Keratinocyte (primary cell): ENCODE measurements around the gene FBXO10. TPM values are rescaled to one million over a fixed set of nuclear protein-coding genes. Genes with fewer than 3 reads are reported as not detected.
A peak's percentile ranks its signal among the peaks of the same experiment; 100 is the strongest.

ENCODE experiments used
- DNase-seq: peaks from one replicate; pipeline ENCODE4 v3.0.0-alpha.2; 2011; ENCODE audit warnings: low read depth, missing footprints, low spot score
- FAIRE-seq: peaks from 2 replicates; lab custom pipeline; 2011; peaks lifted over from hg19 to GRCh38; lab: Jason Lieb, UNC
- H2AFZ ChIP-seq: 2 replicates; pipeline ENCODE4 v1.6.0; 2012; ENCODE audit warnings: low read length, control low read depth, inconsistent platforms; ENCODE audit not compliant: control insufficient read depth
- H3K27ac ChIP-seq: 2 replicates; pipeline ENCODE4 v1.5.1; 2011; ENCODE audit warnings: low read length; ENCODE audit not compliant: control insufficient read depth, insufficient read depth
- H3K27me3 ChIP-seq: 3 replicates; pipeline ENCODE4 v1.6.0; 2011; ENCODE audit warnings: low read length; ENCODE audit not compliant: control insufficient read depth, insufficient read depth; ENCODE audit errors: extremely low read depth
- H3K36me3 ChIP-seq, 2 experiments: 2 replicates in 1 of 2; 3 replicates in 1 of 2; pipeline ENCODE4 v1.5.1; 2011; ENCODE audit warnings: low read length in 2 of 2, mild to moderate bottlenecking in 1 of 2; ENCODE audit not compliant: control insufficient read depth in 2 of 2, insufficient read depth in 2 of 2; ENCODE audit errors: extremely low read depth in 1 of 2
- H3K4me1 ChIP-seq: 3 replicates; pipeline ENCODE4 v1.5.1; 2011; ENCODE audit warnings: low read length; ENCODE audit not compliant: control insufficient read depth, insufficient read depth; ENCODE audit errors: extremely low read depth
- H3K4me2 ChIP-seq: 3 replicates; pipeline ENCODE4 v1.6.0; 2011; ENCODE audit warnings: low read depth, low read length; ENCODE audit not compliant: control insufficient read depth, insufficient read depth; ENCODE audit errors: extremely low read depth
- H3K4me3 ChIP-seq, 3 experiments: fragments of 200-600 bp in 1 of 3; sonication (generic) in 1 of 3; 2 replicates in 2 of 3; 3 replicates in 1 of 3; pipeline ENCODE4 v1.5.1; 2011 to 2016; ENCODE audit warnings: low read length in 3 of 3, mild to moderate bottlenecking in 3 of 3, control low read depth in 2 of 3, inconsistent platforms in 1 of 3, low read depth in 1 of 3, mixed read lengths in 1 of 3, mixed run types in 1 of 3, moderate library complexity in 1 of 3; ENCODE audit not compliant: control insufficient read depth in 2 of 3, insufficient read depth in 2 of 3; ENCODE audit errors: extremely low read depth in 1 of 3
- H3K79me2 ChIP-seq: 2 replicates; pipeline ENCODE4 v1.6.0; 2012; ENCODE audit warnings: low read length; ENCODE audit not compliant: control insufficient read depth, insufficient read depth
- H3K9ac ChIP-seq: 3 replicates; pipeline ENCODE4 v1.6.0; 2011; ENCODE audit warnings: low read length; ENCODE audit not compliant: control insufficient read depth, insufficient read depth; ENCODE audit errors: extremely low read depth
- H3K9me1 ChIP-seq: 3 replicates; pipeline ENCODE4 v1.6.0; 2011; ENCODE audit warnings: low read length; ENCODE audit not compliant: control insufficient read depth, insufficient read depth; ENCODE audit errors: extremely low read depth
- H3K9me3 ChIP-seq: 2 replicates; pipeline ENCODE4 v1.5.1; 2012; ENCODE audit warnings: low read depth, low read length; ENCODE audit not compliant: control insufficient read depth
- H4K20me1 ChIP-seq: 3 replicates; pipeline ENCODE4 v1.6.0; 2011; ENCODE audit warnings: low read length; ENCODE audit not compliant: control insufficient read depth, insufficient read depth; ENCODE audit errors: extremely low read depth
- EZH2 ChIP-seq: IDR thresholded peaks from one replicate; pipeline ENCODE4 v1.6.1; 2012; ENCODE audit warnings: inconsistent platforms, mild to moderate bottlenecking, low read length, moderate library complexity
- dilution Hi-C: fragments of 300-500 bp; cut with MboI; formaldehyde crosslinking; loops from one replicate; pipeline ENCODE4 v1.7.0; 2020; ENCODE audit warnings: low sequenced_read_pairs; ENCODE audit not compliant: extremely low pct_ligation_motif_present
- polyA plus RNA-seq, 5 experiments: library from polyadenylated mRNA; depleted of rRNA in 3 of 5; stranded (reverse) in 3 of 5; stranded (forward) in 1 of 5; unstranded in 1 of 5; fragments of >200 nt; gene quantifications; 1 replicate in 1 of 5; 2 replicates in 3 of 5; 3 replicates in 1 of 5; pipeline versions ENCODE4 v1.2.1 to v1.2.3, GENCODE V29; 2011 to 2012; ENCODE audit warnings: missing spikeins in 2 of 5, low read depth in 1 of 5, low replicate concordance in 1 of 5
- TF ChIP-seq, protein P1 (sequence below), 3 experiments: IDR thresholded peaks in 1 of 3; conservative IDR thresholded peaks in 1 of 3; optimal IDR thresholded peaks in 1 of 3; 2 replicates in 2 of 3; 3 replicates in 1 of 3; pipeline versions ENCODE3 to v1.5.1; 2011; ENCODE audit warnings: low read length in 3 of 3, mild to moderate bottlenecking in 3 of 3, moderate library complexity in 2 of 3, control low read depth in 1 of 3, inconsistent platforms in 1 of 3; ENCODE audit not compliant: insufficient read depth in 2 of 3; ENCODE audit errors: extremely low read depth in 1 of 3

FBXO10 gene
- polyA plus RNA-seq, 1 donor (not counting 4 experiments of a cell fraction or from before 2014, with no cell fraction given), result 4.1 TPM

DNA sequence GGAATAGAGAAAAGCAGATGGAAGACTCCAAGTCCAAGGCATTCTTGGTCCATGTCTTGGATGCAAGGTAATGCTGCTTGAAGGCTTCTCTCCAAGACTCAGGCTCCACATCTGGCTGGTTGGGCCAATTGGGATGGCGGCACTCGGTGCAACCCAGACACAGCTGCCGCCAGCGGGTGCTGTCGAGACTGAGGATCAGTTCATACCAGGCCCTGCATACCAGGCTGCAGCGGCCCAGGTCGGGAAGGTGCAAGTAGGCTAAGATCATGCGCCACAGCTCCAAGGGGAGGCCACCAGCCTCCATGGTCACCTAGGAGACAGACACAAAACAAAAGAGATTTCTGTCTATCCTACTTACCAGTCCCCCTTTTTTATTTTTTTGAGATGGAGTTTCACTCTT lies 34.7 kb downstream of the FBXO10 start:
- TF ChIP-seq, protein P1, sequence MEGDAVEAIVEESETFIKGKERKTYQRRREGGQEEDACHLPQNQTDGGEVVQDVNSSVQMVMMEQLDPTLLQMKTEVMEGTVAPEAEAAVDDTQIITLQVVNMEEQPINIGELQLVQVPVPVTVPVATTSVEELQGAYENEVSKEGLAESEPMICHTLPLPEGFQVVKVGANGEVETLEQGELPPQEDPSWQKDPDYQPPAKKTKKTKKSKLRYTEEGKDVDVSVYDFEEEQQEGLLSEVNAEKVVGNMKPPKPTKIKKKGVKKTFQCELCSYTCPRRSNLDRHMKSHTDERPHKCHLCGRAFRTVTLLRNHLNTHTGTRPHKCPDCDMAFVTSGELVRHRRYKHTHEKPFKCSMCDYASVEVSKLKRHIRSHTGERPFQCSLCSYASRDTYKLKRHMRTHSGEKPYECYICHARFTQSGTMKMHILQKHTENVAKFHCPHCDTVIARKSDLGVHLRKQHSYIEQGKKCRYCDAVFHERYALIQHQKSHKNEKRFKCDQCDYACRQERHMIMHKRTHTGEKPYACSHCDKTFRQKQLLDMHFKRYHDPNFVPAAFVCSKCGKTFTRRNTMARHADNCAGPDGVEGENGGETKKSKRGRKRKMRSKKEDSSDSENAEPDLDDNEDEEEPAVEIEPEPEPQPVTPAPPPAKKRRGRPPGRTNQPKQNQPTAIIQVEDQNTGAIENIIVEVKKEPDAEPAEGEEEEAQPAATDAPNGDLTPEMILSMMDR (optimal IDR thresholded peaks at IDR 0.05 in 1 of 3, IDR thresholded peaks at IDR 0.05 in 1 of 3, conservative IDR thresholded peaks at IDR 0.05 in 1 of 3; ENCODE audit: extremely low read depth in 1 of 3, insufficient read depth in 2 of 3, low read length in 3 of 3), result no peak
- no peak for TF ChIP-seq EZH2
- dilution Hi-C loops, result no loop called here
- H3K79me2 ChIP-seq, result no peaks in the 10 kb centered on the region
- peaks cover 0 to 15% of the 10 kb centered on the region in 2 experiments for H3K36me3 ChIP-seq
- H3K9ac ChIP-seq, result no peak overlapping the region
- no peak for FAIRE-seq
- no peaks in the 10 kb centered on the region for H4K20me1 ChIP-seq
- no peak overlapping the region for H3K27ac ChIP-seq
- H3K27me3 ChIP-seq, result no peaks in the 10 kb centered on the region
- no peak for DNase-seq
- no peak overlapping the region for H3K4me3 ChIP-seq
- H3K4me2 ChIP-seq, result no peak overlapping the region
- H3K4me1 ChIP-seq, result peaks cover 8% of the 10 kb centered on the region
- H3K9me3 ChIP-seq, result no peaks in the 10 kb centered on the region
- no peaks in the 10 kb centered on the region for H3K9me1 ChIP-seq
- H2AFZ ChIP-seq, result no peak overlapping the region

DNA sequence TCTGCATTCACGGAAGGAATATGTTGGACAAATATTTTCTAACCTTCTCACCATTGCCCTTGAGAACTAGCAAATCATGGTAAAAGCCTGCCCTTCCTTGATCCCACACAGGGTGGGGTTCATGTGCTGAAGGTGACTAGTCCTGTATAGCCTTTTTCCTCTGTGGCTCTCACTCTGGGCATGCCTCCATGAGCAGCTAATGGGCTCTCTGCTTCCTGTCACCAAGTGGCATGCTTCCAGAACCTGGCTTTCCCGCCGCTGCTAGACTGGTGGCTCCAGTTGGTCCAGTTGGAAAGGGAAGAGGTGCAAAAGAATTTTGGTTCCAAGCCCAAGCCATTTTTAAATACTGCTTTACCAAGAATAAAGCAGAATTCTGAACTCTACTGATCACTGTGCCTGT lies 35.5 kb downstream of the FBXO10 start:
- Histone ChIP-seq H3K27me3 (no peaks in the 10 kb centered on the region), H2AFZ (no peak overlapping the region), H3K4me3 (no peak overlapping the region), H3K9me1 (no peaks in the 10 kb centered on the region), H3K4me1 (peaks cover 8% of the 10 kb centered on the region), H3K27ac (no peak overlapping the region), H3K79me2 (no peaks in the 10 kb centered on the region), H3K4me2 (no peak overlapping the region), H3K36me3 (peaks cover 0 to 18% of the 10 kb centered on the region in 2 experiments), H3K9me3 (no peaks in the 10 kb centered on the region), H4K20me1 (no peaks in the 10 kb centered on the region), H3K9ac (no peak overlapping the region)
- DNase-seq (no peak), FAIRE-seq (no peak)
- TF ChIP-seq, protein P1 (optimal IDR thresholded peaks at IDR 0.05 in 1 of 3, IDR thresholded peaks at IDR 0.05 in 1 of 3, conservative IDR thresholded peaks at IDR 0.05 in 1 of 3; ENCODE audit: extremely low read depth in 1 of 3, insufficient read depth in 2 of 3, low read length in 3 of 3), result peak in 1 of 3 experiments; percentile 5
- TF ChIP-seq EZH2, result no peak
- dilution Hi-C loops, result no loop called here
